Stimulated activated CD8-positive, alpha-beta memory T cell treated with anti-CD3 and anti-CD28 coated beads, Interleukin-12 subunit alpha, Interleukin-12 subunit beta, amount 100 ng/mL, for 24 hours (primary cell): ENCODE data around the gene INS.
"Not testable (repeated sequence)": the region's sequence is repeated elsewhere in the genome, so short reads cannot be mapped to it uniquely, and the experiment has no call there.

Source experiments
- DNase-seq: peaks from one replicate; pipeline ENCODE4 v3.0.0-alpha.2; 2020; ENCODE audit errors: extremely low read depth

The INS gene

GRCh38 chr11:2180789-2181370 lies 19.9 kb upstream of the INS start:
- DNase-seq, result no peak

DNA sequence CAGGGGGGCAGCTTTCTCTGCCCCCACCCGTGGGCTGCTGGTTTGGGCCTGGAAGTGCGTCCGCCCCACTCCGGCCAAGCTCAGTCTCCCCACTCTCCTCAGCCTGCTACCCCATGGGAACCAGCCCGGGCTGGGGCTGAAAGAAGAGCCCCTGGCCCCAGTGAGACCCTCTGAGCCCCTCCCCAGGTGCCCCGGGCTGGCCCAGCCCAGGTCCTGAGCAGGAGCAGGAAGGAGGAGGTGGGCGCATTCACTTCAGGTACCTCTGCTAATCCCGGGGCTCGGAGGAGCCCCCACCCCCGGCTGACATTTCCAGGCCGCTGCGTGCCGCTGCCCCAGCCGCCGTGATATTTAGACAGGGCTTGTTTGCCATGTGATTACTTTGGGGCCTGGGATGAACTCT lies 19.3 kb upstream of the INS start:
- DNase-seq, result no peak

DNA sequence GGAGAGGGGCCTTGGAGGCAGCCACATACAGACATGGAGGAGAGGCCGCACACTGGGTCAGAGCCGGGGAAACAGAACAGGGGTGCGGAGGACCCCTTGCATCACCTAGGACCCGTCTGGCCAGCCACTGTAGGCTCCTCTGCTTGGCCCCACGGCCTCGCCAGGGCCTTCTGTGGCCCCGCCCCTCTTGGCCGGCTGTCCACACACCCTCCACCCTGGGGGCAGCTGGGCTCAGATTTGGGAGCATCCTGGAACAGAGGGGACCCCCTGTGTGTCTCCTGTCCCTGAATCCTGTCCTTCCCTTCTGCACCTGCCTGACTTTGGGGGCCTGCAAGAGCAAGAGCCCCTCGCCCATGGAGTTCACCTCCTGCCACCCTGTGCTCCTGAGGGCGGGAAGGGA lies 18.5 kb upstream of the INS start:
- DNase-seq, result no peak

GRCh38 chr11:2178906-2179494 lies 18.0 kb upstream of the INS start:
- DNase-seq, result no peak

DNA sequence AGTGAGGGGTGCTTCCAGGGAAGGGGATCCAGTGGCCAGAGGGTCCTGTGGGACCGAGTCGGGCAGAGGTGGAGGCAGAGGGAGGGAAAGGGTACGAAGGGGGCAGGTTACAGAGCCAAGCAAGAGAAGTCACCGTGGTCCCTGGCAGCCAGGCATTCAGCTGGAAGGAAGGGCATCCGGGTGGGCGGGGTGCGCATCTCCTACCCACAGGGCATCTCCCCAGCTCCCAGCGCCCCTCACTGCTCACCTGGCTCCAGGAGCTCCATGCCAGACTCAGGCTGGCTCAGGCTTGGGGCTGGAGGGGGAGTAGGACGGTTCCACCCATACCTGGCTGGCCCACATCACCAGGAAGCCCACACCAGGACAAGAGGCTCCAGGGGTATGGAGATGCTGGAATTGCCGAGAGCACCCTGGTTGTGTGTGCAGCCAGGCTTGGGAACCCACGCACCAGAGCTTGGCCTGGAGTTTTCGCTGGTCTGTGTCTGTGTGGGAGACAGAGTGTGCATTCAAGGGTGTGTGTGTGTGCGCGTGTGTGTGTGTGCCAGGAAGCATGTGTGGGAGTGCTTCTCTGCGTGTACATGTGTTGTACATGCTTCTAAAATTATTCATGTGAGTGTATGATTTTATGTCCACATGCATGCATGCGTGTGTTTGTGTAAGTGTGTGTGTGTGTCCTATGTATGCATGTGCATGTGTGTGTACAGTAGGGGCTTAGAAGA lies 17.2 kb upstream of the INS start:
- not testable (repeated sequence) for DNase-seq

GRCh38 chr11:2177076-2177475 lies 16.1 kb upstream of the INS start:
- no peak for DNase-seq

- DNase-seq, result no peak
These were observed 15.4 kb upstream of the INS start for GRCh38 chr11:2176389-2176900.

GRCh38 chr11:2175659-2176058 lies 14.7 kb upstream of the INS start:
- no peak for DNase-seq

- no peak for DNase-seq
These were observed 13.4 kb upstream of the INS start for GRCh38 chr11:2174361-2174760.

GRCh38 chr11:2173761-2174160 lies 12.8 kb upstream of the INS start:
- no peak for DNase-seq

DNA sequence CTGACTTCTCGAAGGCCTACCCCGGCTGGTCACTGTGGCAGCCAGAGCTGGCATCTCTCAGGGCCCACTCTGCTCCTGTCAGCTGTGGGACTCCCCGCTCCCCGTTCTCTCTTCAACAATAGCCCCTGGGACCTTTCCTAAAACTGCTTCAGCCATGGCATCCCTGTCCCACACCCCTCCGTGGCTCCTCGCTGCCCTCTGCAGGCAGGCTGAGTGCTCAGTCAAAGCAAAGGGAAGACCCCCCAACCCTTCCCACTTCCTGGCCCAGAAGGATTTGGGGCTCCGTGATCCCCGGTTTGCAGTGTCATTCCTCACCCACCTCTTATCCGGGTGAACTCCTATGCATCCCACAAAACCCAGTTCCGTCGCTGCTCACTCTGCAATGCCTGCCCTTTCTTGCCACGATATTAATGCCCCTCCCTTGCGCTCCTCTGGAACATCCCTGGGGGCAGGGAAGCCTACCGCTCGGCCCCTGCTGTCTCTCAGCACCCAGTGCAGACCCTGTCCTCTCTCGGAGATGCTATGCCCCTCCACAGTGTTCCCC lies 12.2 kb upstream of the INS start:
- DNase-seq, result no peak

- DNase-seq, result no peak
These were observed 11.7 kb upstream of the INS start for GRCh38 chr11:2172676-2173075.

DNA sequence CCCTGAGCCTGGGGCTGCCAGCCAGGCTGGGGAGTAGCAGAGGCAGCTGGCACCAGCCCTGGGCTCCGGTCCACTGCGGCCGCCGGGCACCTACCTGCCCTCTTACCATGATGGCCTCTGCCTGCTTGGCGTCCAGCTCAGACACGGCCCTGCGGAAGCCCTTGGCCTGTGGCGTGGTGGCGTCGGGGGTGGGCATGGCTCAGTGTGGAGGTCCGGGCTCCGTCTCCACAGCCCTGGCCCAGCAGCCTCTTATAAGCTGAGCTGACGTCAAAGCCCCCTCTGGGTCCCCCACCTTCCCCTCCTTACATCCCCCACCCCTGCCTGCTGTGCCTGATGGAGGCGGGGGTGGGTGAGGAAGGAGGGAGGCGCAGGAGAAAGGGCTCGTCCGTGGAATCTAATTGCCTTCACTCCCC lies 10.6 kb upstream of the INS start, which contains the start of gene TH:
Gene TH, minus strand, starts transcription at position 225 of the 413 bp plus-strand sequence. Its CDS starts 29 bp downstream, at position 196.
- no peak for DNase-seq

DNA sequence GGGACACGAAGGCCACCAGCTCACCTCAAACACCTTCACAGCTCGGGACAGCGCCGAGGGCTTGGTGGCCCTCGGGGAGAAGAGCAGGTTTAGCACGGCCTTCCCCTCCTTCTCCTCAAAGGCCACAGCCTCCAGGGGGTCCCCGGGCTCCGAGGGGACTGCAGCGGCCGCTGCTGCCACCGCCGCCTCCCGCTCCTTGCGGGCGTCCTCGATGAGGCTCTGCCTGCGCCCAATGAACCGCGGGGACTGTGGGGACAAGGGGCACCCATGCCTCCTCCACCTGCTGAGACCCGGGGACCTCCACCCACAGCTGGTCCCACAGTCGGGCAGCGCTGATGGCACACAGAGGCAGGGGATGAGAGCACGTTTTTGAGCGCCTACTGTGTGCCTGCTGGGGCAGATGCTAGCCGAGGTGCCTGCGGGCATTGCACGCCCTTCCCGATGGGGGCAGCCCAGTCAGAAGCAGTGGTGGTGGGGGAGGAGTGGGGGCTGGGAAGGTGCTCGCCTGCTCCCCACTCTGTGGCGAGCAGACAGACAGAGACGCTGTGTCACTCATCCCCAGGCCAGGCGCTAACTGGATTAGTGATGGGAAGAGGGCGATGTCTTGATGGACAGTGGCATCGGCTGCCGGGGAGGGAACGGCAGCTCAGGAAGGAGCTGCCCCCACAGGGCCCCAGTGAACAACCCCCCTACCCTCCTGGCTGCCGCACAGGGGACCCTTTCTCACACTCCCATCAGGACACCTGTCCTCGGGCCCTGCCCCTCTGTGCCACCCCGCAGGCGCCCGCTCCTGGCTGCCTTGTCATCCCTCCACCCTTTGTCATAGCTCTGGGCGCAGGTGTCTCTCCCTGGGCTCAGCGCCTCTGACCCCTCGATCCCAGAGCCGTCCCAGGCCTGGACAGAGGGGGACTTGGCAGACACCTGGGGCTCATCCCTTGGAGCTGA lies 8.9 kb upstream of the INS start:
- no peak for DNase-seq

- no peak for DNase-seq
These were observed 8.0 kb upstream of the INS start for GRCh38 chr11:2169005-2169378.

DNA sequence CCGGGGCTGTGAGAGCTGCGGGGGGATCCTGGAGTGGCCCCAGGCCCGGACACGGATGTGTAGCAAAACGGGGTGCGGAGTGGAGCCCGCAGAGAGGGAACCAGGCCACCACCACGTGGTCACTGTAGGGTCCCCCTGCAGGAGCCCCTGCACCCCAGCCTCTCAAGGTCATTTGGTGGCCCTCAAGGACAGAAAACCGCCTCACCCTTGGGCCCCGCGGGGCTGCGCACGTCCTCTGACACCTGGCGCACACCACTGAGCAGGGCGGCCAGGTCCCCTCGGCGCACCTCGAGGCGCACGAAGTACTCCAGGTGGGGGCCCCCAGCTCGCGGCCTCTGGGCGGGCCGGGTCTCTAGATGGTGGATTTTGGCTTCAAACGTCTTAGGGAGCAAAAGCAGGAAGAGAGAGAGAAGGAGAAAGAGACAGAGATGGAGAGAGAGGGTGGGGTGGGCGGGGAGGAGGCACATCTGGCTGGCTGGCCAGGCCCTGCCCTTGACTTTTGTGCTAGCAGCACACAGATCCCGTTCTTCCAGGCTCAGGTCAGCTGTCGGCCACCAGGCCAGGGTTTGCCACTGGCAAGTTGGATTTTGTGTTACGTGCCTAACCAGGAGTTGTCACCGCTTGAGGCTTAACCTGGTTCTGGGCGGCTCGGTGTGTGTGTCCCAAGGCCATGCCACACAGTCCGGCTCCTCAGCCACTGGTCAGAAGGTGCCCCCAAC lies 7.4 kb upstream of the INS start:
- DNase-seq, result no peak

- DNase-seq, result no peak
These were observed 6.4 kb upstream of the INS start for GRCh38 chr11:2167141-2168045.

GRCh38 chr11:2166091-2166851 lies 5.3 kb upstream of the INS start:
- DNase-seq, result no peak

GRCh38 chr11:2165571-2165970 lies 4.6 kb upstream of the INS start:
- no peak for DNase-seq
